ENCODE results near the gene PLEKHB1. TPM values are rescaled to one million over a fixed set of nuclear protein-coding genes. Genes with fewer than 3 reads are reported as not detected.

PLEKHB1 gene
- total RNA-seq, 3 donors from 2014 or later: 11.4 to 45.2 (median 19.7) TPM

DNA sequence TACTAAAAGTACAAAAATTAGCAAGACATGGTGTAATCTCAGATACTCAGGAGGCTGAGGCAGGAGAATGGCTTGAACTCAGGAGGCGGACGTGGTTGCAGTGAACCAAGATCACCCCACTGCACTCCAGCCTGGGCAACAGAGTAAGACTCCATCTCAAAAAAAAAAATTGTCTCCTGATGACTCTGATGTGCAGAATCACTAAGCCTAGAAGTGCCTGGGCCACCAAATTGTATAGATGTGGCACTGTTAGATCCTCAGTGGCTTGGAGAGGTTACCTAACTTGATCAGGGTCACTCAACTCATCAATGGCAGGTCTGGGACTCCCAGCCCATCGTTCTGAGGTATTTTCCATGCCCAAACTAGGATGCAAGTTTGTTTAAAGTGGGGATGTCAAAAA is 10.6 kb downstream of the PLEKHB1 start:
- ATAC-seq (no peak), DNase-seq (no peak)
- intact Hi-C loops (cut with DNase I, micrococcal nuclease): no loop called here

DNA sequence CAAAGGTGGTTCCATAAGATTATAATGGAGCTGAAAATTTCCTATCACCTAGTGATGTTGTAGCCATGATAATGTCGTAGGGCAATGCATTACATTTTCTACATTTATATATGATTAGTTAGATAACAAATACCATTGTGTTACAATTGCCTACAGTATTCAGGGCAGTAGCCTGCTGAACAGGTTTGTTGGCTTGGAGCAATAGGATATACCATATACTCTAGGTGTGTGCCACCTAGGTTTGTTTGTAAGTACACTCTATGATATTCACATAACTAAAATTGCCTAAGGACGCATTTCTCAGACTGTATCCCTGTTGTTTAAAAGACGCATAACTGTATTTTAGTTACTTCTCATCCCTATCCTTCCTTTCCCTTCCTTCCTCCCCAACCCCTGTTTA is 13.6 kb downstream of the PLEKHB1 start:
- Histone ChIP-seq H3K9me3 (no peaks in the 10 kb centered on the region), H3K4me1 (ENCODE audit: low read depth) (peaks cover 10% of the 10 kb centered on the region), H3K4me3 (no peak overlapping the region), H3K36me3 (ENCODE audit: low read depth) (no peaks in the 10 kb centered on the region)
- DNase-seq (peak in 1 of 3 donors; percentile 69), ATAC-seq (peak; percentile 56)
- intact Hi-C loops (cut with DNase I, micrococcal nuclease): loop anchor here in 1 of 2 donors (5.0 kb wide), 1 partner anchor 33 kb away; no protein-coding TSS in a partner anchor
- TF ChIP-seq, protein P1, sequence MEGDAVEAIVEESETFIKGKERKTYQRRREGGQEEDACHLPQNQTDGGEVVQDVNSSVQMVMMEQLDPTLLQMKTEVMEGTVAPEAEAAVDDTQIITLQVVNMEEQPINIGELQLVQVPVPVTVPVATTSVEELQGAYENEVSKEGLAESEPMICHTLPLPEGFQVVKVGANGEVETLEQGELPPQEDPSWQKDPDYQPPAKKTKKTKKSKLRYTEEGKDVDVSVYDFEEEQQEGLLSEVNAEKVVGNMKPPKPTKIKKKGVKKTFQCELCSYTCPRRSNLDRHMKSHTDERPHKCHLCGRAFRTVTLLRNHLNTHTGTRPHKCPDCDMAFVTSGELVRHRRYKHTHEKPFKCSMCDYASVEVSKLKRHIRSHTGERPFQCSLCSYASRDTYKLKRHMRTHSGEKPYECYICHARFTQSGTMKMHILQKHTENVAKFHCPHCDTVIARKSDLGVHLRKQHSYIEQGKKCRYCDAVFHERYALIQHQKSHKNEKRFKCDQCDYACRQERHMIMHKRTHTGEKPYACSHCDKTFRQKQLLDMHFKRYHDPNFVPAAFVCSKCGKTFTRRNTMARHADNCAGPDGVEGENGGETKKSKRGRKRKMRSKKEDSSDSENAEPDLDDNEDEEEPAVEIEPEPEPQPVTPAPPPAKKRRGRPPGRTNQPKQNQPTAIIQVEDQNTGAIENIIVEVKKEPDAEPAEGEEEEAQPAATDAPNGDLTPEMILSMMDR (IDR thresholded peaks at IDR 0.05): no peak

More for the DNA sequence above, 10.6 kb downstream of the PLEKHB1 start:
- Histone ChIP-seq H3K36me3 (ENCODE audit: low read depth) (no peaks in the 10 kb centered on the region), H3K9me3 (no peaks in the 10 kb centered on the region), H3K4me3 (no peak overlapping the region), H3K4me1 (ENCODE audit: low read depth) (peaks cover 10% of the 10 kb centered on the region)
- TF ChIP-seq, protein P1 (IDR thresholded peaks at IDR 0.05): no peak

DNA sequence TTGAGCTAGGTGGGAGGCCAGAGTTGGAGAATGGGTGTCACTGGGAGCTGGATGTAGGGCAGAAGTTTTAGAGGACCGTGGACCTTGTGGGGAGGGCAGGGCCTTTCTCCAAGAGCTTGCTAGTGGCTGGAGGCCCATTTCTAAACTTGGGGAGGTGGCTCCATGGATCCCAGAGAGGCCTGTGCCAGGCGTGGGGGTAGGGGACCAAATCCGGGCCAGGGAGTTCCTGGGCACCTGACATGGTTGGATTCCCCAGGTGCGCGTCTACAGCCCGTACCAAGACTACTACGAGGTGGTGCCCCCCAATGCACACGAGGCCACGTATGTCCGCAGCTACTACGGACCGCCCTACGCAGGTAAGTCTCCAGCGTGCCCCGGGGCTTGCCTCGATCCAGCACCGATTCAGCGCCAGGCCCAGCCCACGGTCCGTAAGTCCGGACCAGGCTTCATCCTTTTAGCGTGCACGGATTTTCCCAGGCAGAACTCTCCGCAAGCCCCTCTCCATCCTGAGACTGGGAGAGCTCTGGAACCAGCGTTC is 14.2 kb downstream of the PLEKHB1 start:
- no peaks in the 10 kb centered on the region for H3K9me3 ChIP-seq
- peaks cover 10% of the 10 kb centered on the region for H3K4me1 ChIP-seq (ENCODE audit: low read depth)
- no peak overlapping the region for H3K4me3 ChIP-seq
- intact Hi-C loops (cut with DNase I, micrococcal nuclease): loop anchor here in 1 of 2 donors (5.0 kb wide), 1 partner anchor 33 kb away; no protein-coding TSS in a partner anchor
- TF ChIP-seq, protein P1 (IDR thresholded peaks at IDR 0.05): no peak
- peak in 1 of 3 donors; percentile 48 for DNase-seq
- ATAC-seq: no peak
- H3K36me3 ChIP-seq (ENCODE audit: low read depth): no peaks in the 10 kb centered on the region

DNA sequence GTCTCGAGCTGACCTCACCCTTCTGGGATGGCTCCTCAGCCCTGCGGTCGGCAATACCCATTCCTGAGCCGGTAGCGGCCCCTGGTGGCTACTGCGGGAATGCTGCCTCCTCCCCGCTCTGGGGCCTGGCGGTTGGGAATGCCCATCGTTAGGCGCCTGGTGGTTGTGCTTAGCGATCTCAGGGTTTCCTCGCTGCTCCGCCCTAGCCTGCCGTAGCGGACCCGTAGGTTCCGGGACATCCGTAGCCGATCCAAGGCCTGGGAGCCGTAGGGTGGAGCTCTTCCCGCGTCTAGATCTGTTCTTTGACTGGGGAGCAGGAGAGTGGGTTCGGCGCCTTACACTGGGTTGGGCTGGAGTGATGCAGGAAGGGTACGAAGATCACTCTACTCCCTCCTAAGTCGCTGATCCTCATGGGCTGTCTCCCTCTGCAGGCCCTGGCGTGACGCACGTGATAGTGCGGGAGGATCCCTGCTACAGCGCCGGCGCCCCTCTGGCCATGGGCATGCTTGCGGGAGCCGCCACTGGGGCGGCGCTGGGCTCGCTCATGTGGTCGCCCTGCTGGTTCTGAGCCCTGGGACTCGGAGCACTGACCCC is 14.8 kb downstream of the PLEKHB1 start:
- Histone ChIP-seq H3K4me3 (no peak overlapping the region), H3K36me3 (ENCODE audit: low read depth) (no peaks in the 10 kb centered on the region), H3K4me1 (ENCODE audit: low read depth) (peaks cover 10% of the 10 kb centered on the region), H3K9me3 (no peaks in the 10 kb centered on the region)
- TF ChIP-seq, protein P1 (IDR thresholded peaks at IDR 0.05): peak; percentile 94
- intact Hi-C loops (cut with DNase I, micrococcal nuclease): loop anchor here in 1 of 2 donors (5.0 kb wide), 1 partner anchor 34 kb away; no protein-coding TSS in a partner anchor
- ATAC-seq (peak; percentile 97), DNase-seq (peak; percentile 87 to 95 (median 92))

DNA sequence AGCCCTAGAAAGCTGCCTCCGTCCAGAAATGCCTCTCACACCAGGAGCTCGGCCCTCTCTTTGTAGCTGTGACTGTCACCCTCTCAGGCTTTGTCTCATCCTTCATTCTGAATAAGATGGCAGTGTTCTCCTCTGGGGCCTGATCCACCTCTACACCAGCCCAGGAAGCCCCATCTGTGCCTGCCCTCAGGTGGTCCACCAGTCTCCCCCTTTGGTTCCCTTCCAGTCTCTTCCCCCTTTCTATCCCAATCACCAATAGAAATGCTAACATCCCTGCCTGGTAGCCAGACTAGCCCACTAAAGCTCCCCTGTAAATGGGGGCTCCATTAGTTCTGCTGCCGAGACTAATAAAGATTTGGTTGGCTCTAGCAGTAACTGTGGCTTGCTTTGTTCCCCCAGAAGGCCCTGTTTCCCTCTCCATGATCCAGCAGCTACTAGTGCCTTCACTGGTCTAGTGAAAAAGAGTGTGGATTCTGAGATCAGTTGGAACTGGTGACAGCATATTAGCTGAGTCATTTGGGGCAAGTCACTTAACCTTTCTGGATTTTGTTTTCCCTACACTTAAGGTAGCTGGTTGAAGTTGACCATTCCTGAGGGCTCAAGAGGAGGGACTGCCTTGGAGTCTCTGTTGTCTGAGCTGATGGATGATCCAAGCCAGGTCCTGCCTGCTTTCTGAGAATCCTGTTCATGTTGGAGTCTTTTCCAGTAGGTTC is 16.2 kb downstream of the PLEKHB1 start:
- Histone ChIP-seq H3K4me3 (no peak overlapping the region), H3K9me3 (no peaks in the 10 kb centered on the region), H3K36me3 (ENCODE audit: low read depth) (no peaks in the 10 kb centered on the region), H3K4me1 (ENCODE audit: low read depth) (peaks cover 10% of the 10 kb centered on the region)
- intact Hi-C loops (cut with DNase I, micrococcal nuclease): loop anchor here in 1 of 2 donors (5.0 kb wide), 1 partner anchor 35 kb away; no protein-coding TSS in a partner anchor
- no peak for ATAC-seq
- TF ChIP-seq, protein P1 (IDR thresholded peaks at IDR 0.05): no peak
- DNase-seq: no peak

All from mucosa of descending colon (tissue), 3 donors.